Heart left ventricle (tissue), 13 donors: ENCODE measurements around the gene ADAMTS3.

Experiments
- CTCF ChIP-seq, 12 donors: fragments of 200-600 bp; sonication (generic) in 4 of 12; IDR thresholded peaks; one replicate each; pipeline versions ENCODE4 v1.5.0 to v1.8.0; 2018 to 2022; ENCODE audit warnings: antibody characterized with exemption in 12 of 12, mild to moderate bottlenecking in 5 of 12
- POLR2A ChIP-seq, 2 donors: fragments of 450-650 bp; IDR thresholded peaks; one replicate each; pipeline ENCODE4 v1.6.1; 2017; ENCODE audit warnings: antibody characterized with exemption in 2 of 2, mild to moderate bottlenecking in 2 of 2, moderate library complexity in 2 of 2
- donor health status: ischemic (EF 13 %, LVEDD 7.1; RV severe dilation, severe dysfunction).
- donor health status: DM: no; HTN: yes; CAD: no.
- donor health status: DM: no; HTN: no; CAD: no.
- donor health status: ischemic (EF 25% LVEDD 6.9; RV normal size, moderate dysfunction).
- donor health status: ischemic (EF 25% LVEDD 5.7; RV mildly dilated, moderate dysfunction).
- donor health status: ischemic (EF 35%, LVEDD 5.7; RV mildly dilated, moderate dysfunction).
- donor health status: nonischemic (EF 11% LVEDD 7.7; RV severe dilation, severe dysfunction).
- donor health status: DM: yes; HTN: yes; CAD: no.
- donor health status: PGD.
- donor health status: ischemic (EF 29% LVEDD 5.4; RV normal size, mild dysfunction).
- donor health status: nonischemic (EF 23%, LVEDD 6.1; RV moderate dilation, normal function).

- no peak for TF ChIP-seq CTCF (IDR thresholded peaks at IDR 0.05)
- no peak for TF ChIP-seq POLR2A (IDR thresholded peaks at IDR 0.05)
Observed at GRCh38 chr4:72405417-72405816, 163.6 kb downstream of the ADAMTS3 start.
